Sigmoid colon (tissue), 7 donors: ENCODE results near the gene WNT10A. TPM values are rescaled to one million over a fixed set of nuclear protein-coding genes. Genes with fewer than 3 reads are reported as not detected.

Experiments used
- DNase-seq: peaks from one replicate; pipeline ENCODE4 v3.0.0-alpha.2; 2019
- H3K27ac ChIP-seq, 4 donors: fragments of 200-600 bp; sonication (generic); one replicate each; pipeline ENCODE4 v1.5.1; 2016 to 2019; ENCODE audit warnings: mild to moderate bottlenecking in 1 of 4
- H3K27me3 ChIP-seq, 3 donors: fragments of 200-600 bp; sonication (generic); one replicate each; pipeline ENCODE4 v1.5.1; 2019; ENCODE audit warnings: mild to moderate bottlenecking in 1 of 3
- H3K36me3 ChIP-seq, 4 donors: fragments of 200-600 bp; sonication (generic); one replicate each; pipeline ENCODE4 v1.5.1; 2016 to 2019
- H3K4me1 ChIP-seq, 4 donors: fragments of 200-600 bp; sonication (generic); one replicate each; pipeline ENCODE4 v1.5.1; 2017 to 2019
- H3K4me3 ChIP-seq, 4 donors: fragments of 200-600 bp; sonication (generic); one replicate each; pipeline ENCODE4 v1.5.1; 2017 to 2019; ENCODE audit warnings: mild to moderate bottlenecking in 2 of 4, moderate library complexity in 1 of 4
- H3K9me3 ChIP-seq, 4 donors: fragments of 200-600 bp in 3 of 4; sonication (generic) in 3 of 4; one replicate each; pipeline versions ENCODE4 v1.5.1 to v1.6.1; 2013 to 2019
- CTCF ChIP-seq, 4 experiments: fragments of 450-650 bp in 3 of 4; fragments of 200-600 bp in 1 of 4; IDR thresholded peaks; one replicate each; pipeline ENCODE4 v1.5.1; 2016 to 2019; ENCODE audit warnings: antibody characterized with exemption in 4 of 4, mild to moderate bottlenecking in 3 of 4, moderate library complexity in 2 of 4
- EP300 ChIP-seq, 4 donors: sonication (generic); formaldehyde crosslinking; IDR thresholded peaks; one replicate each; pipeline ENCODE4 v1.6.1; 2017; ENCODE audit warnings: antibody characterized with exemption in 4 of 4
- POLR2A ChIP-seq, 2 donors: fragments of 450-650 bp; IDR thresholded peaks; one replicate each; pipeline ENCODE4 v1.6.1; 2016; ENCODE audit warnings: antibody characterized with exemption in 2 of 2, mild to moderate bottlenecking in 2 of 2, moderate library complexity in 2 of 2
- POLR2AphosphoS5 ChIP-seq, 4 donors: sonication (generic); formaldehyde crosslinking; IDR thresholded peaks; one replicate each; pipeline ENCODE4 v1.6.1; 2017; ENCODE audit warnings: antibody characterized with exemption in 4 of 4
- WGBS, 2 donors: extraction: QIAGEN DNeasy Blood & Tissue Kit; methylation state at CpG; one replicate each; pipeline ENCODE4 v1.1.7; 2013; 5-methylcytosine and 5-hydroxymethylcytosine counted together
- intact Hi-C: fragments of 100-400 bp; cut with DNase I; formaldehyde crosslinking; loops from one replicate; pipeline ENCODE4 v1.15.1; 2023
- polyA plus RNA-seq, 3 donors: library from polyadenylated mRNA; stranded (reverse); fragments of 200-250 nt; gene quantifications; one replicate each; pipeline ENCODE4 v1.2.3, GENCODE V29; 2013
- total RNA-seq, 4 donors: library from RNA; depleted of rRNA; stranded (reverse); fragments of >200 nt; gene quantifications; one replicate each; pipeline ENCODE4 v1.1.0, GENCODE V29; 2016
- donor health status: healthy with polysubstance abuse.
- donor health status: Bipolar disorder and iron deficiency.
- donor health status: healthy.

The WNT10A gene
- total and polyA plus RNA-seq, 7 donors, result 0.38 TPM; not detected in 6

- peaks cover 0 to 29% (median 12%) of the 10 kb centered on the region in 3 donors for H3K27me3 ChIP-seq
- DNase-seq, result no peak
- WGBS, 2 donors, result 77 to 97% methylated on average over 5 of the region's 5 CpGs
- TF ChIP-seq POLR2AphosphoS5 (IDR thresholded peaks at IDR 0.05), result no peak
- no peak for TF ChIP-seq EP300 (IDR thresholded peaks at IDR 0.05)
- no peak for TF ChIP-seq CTCF (IDR thresholded peaks at IDR 0.05)
- TF ChIP-seq POLR2A (IDR thresholded peaks at IDR 0.05), result no peak
- H3K4me1 ChIP-seq, result peaks cover 0 to 19% (median 17%) of the 10 kb centered on the region in 4 donors
- intact Hi-C loops, result no loop called here
- no peak overlapping the region for H3K4me3 ChIP-seq
- no peaks in the 10 kb centered on the region for H3K9me3 ChIP-seq
- H3K36me3 ChIP-seq, result no peaks in the 10 kb centered on the region
- H3K27ac ChIP-seq, result no peak overlapping the region
These were observed 7.7 kb downstream of the WNT10A start for GRCh38 chr2:218888341-218888740.

GRCh38 chr2:218889937-218890336, 9.3 kb downstream of the WNT10A start:
- Histone ChIP-seq H3K4me3 (no peak overlapping the region), H3K36me3 (no peaks in the 10 kb centered on the region), H3K27me3 (peaks cover 15 to 32% (median 17%) of the 10 kb centered on the region in 3 donors), H3K9me3 (no peaks in the 10 kb centered on the region), H3K27ac (no peak overlapping the region), H3K4me1 (peaks cover 0 to 12% (median 10%) of the 10 kb centered on the region in 4 donors)
- WGBS, 2 donors, result 90 to 95% methylated on average over 23 of the region's 23 CpGs
- no peak for TF ChIP-seq CTCF (IDR thresholded peaks at IDR 0.05)
- no peak for TF ChIP-seq POLR2AphosphoS5 (IDR thresholded peaks at IDR 0.05)
- no peak for TF ChIP-seq EP300 (IDR thresholded peaks at IDR 0.05)
- TF ChIP-seq POLR2A (IDR thresholded peaks at IDR 0.05), result no peak
- DNase-seq, result no peak
- intact Hi-C loops, result no loop called here

- intact Hi-C loops, result no loop called here
- WGBS, 2 donors, result 75 to 79% methylated on average over 3 of the region's 3 CpGs
These were observed 9.7 kb downstream of the WNT10A start for GRCh38 chr2:218890369-218890768.

GRCh38 chr2:218891275-218892135, 10.9 kb downstream of the WNT10A start:
- Histone ChIP-seq H3K4me3 (no peak overlapping the region), H3K4me1 (peaks cover 0 to 14% (median 11%) of the 10 kb centered on the region in 4 donors), H3K9me3 (no peaks in the 10 kb centered on the region), H3K27ac (no peak overlapping the region), H3K27me3 (peaks cover 31 to 47% (median 32%) of the 10 kb centered on the region in 3 donors), H3K36me3 (no peaks in the 10 kb centered on the region)
- intact Hi-C loops, result no loop called here
- no peak for TF ChIP-seq CTCF (IDR thresholded peaks at IDR 0.05)
- TF ChIP-seq EP300 (IDR thresholded peaks at IDR 0.05), result no peak
- TF ChIP-seq POLR2AphosphoS5 (IDR thresholded peaks at IDR 0.05), result no peak
- TF ChIP-seq POLR2A (IDR thresholded peaks at IDR 0.05), result no peak
- 64 to 72% methylated on average over 19 of the region's 19 CpGs for WGBS, 2 donors
- DNase-seq, result no peak

More at GRCh38 chr2:218890369-218890768, 9.7 kb downstream of the WNT10A start:
- Histone ChIP-seq H3K36me3 (no peaks in the 10 kb centered on the region), H3K27ac (no peak overlapping the region), H3K9me3 (no peaks in the 10 kb centered on the region), H3K27me3 (peaks cover 19 to 36% (median 21%) of the 10 kb centered on the region in 3 donors), H3K4me1 (peaks cover 0 to 12% (median 10%) of the 10 kb centered on the region in 4 donors), H3K4me3 (no peak overlapping the region)
- DNase-seq, result no peak
- TF ChIP-seq POLR2A (IDR thresholded peaks at IDR 0.05) (no peak), EP300 (IDR thresholded peaks at IDR 0.05) (no peak), CTCF (IDR thresholded peaks at IDR 0.05) (no peak), POLR2AphosphoS5 (IDR thresholded peaks at IDR 0.05) (no peak)
